ENCODE measurements around the gene BLVRB. TPM values are rescaled to one million over a fixed set of nuclear protein-coding genes. Genes with fewer than 3 reads are reported as not detected.

Gene BLVRB
- total RNA-seq, 1 experiment from 2014 or later: 113 TPM

DNA sequence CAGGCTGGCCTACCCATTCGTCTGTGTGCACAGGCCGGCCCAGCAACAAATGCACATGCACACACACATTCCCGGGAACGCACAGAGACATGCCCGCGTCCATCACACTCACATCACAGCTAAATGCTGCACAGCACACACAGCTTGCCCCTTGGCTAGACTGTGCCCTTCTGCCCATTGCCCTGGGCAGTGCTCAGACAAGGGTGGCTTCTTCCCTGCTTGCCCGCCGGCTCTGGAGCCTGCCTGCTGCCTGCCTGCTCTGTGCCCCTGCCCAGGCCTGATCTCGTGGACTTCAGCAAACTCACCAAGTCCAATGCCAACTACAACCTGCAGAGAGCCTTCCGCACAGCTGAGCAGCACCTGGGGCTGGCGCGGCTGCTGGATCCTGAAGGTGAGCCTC is 31.7 kb upstream of the BLVRB start:
- no peaks in the 10 kb centered on the region for H3K9me2 ChIP-seq (ENCODE audit: insufficient read depth)
- no peak overlapping the region for H2AFZ ChIP-seq (ENCODE audit: low read depth, low read length, poor library complexity, severe bottlenecking)
- TF ChIP-seq CBX3 (IDR thresholded peaks at IDR 0.05; ENCODE audit: low read depth) (no peak), REST (IDR thresholded peaks at IDR 0.05; ENCODE audit: low read depth) (no peak), EZH2 (IDR thresholded peaks at IDR 0.05) (no peak), SRF (IDR thresholded peaks at IDR 0.05; ENCODE audit: low read depth) (no peak), ZFX (IDR thresholded peaks at IDR 0.05) (no peak), JUND (IDR thresholded peaks at IDR 0.05) (no peak), SP1 (IDR thresholded peaks at IDR 0.05; ENCODE audit: low read depth) (no peak), POLR2AphosphoS5 (IDR thresholded peaks at IDR 0.05; ENCODE audit: low read depth, low read length) (no peak), ZNF274 (IDR thresholded peaks at IDR 0.05; ENCODE audit: low read depth, low read length) (no peak), FOSL1 (IDR thresholded peaks at IDR 0.05; ENCODE audit: low read depth) (no peak), RAD21 (IDR thresholded peaks at IDR 0.05; ENCODE audit: low read depth) (no peak)
- TF ChIP-seq, protein P1, sequence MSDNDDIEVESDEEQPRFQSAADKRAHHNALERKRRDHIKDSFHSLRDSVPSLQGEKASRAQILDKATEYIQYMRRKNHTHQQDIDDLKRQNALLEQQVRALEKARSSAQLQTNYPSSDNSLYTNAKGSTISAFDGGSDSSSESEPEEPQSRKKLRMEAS (IDR thresholded peaks at IDR 0.05): no peak
- TF ChIP-seq, protein P2, sequence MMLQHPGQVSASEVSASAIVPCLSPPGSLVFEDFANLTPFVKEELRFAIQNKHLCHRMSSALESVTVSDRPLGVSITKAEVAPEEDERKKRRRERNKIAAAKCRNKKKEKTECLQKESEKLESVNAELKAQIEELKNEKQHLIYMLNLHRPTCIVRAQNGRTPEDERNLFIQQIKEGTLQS (IDR thresholded peaks at IDR 0.05): no peak
- TF ChIP-seq, protein P3, sequence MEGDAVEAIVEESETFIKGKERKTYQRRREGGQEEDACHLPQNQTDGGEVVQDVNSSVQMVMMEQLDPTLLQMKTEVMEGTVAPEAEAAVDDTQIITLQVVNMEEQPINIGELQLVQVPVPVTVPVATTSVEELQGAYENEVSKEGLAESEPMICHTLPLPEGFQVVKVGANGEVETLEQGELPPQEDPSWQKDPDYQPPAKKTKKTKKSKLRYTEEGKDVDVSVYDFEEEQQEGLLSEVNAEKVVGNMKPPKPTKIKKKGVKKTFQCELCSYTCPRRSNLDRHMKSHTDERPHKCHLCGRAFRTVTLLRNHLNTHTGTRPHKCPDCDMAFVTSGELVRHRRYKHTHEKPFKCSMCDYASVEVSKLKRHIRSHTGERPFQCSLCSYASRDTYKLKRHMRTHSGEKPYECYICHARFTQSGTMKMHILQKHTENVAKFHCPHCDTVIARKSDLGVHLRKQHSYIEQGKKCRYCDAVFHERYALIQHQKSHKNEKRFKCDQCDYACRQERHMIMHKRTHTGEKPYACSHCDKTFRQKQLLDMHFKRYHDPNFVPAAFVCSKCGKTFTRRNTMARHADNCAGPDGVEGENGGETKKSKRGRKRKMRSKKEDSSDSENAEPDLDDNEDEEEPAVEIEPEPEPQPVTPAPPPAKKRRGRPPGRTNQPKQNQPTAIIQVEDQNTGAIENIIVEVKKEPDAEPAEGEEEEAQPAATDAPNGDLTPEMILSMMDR (IDR thresholded peaks at IDR 0.05 in 2 of 3, conservative IDR thresholded peaks at IDR 0.05 in 1 of 3; ENCODE audit: borderline replicate concordance in 1 of 3, insufficient read depth in 1 of 3, low read depth in 2 of 3, low read length in 2 of 3): no peak
- no peak overlapping the region for H3K4me3 ChIP-seq (replicated peaks in 1 of 2; ENCODE audit: low read depth in 1 of 2, low read length in 2 of 2)
- H3K4me2 ChIP-seq (ENCODE audit: low read length): no peak overlapping the region
- DNase-seq (ENCODE audit: low read depth, low spot score) (no peak), ATAC-seq (no peak)
- H3K27me3 ChIP-seq (ENCODE audit: insufficient read depth, low read length): peaks cover 5% of the 10 kb centered on the region
- POLR2A ChIA-PET: no interaction called here
- H3K4me1 ChIP-seq (ENCODE audit: control insufficient read depth in 1 of 2, insufficient read depth in 2 of 2, low read length in 2 of 2): no peaks in the 10 kb centered on the region
- H3K79me2 ChIP-seq (ENCODE audit: insufficient read depth, low read length): no peaks in the 10 kb centered on the region
- H3K36me3 ChIP-seq (ENCODE audit: control insufficient read depth in 1 of 2, insufficient read depth in 2 of 2, low read length in 2 of 2): no peaks in the 10 kb centered on the region
- RAD21 ChIA-PET (ENCODE audit: low non-redundant PET in 1 of 2, low total read pairs in 2 of 2, uncharacterized antibody in 2 of 2, unreplicated experiment in 2 of 2): no interaction called here
- no peaks in the 10 kb centered on the region for H4K20me1 ChIP-seq (ENCODE audit: insufficient read depth)
- no TSS peak for BruUV-seq (replicated peaks)
- H3K9me3 ChIP-seq (ENCODE audit: control insufficient read depth in 1 of 2, insufficient read depth in 1 of 2, low read depth in 1 of 2, low read length in 2 of 2): no peaks in the 10 kb centered on the region
- CTCF ChIA-PET: no interaction called here
- H3K9ac ChIP-seq (ENCODE audit: low read length): no peak overlapping the region
- intact Hi-C loops (cut with micrococcal nuclease): no loop called here
- H3K27ac ChIP-seq (ENCODE audit: low read depth, low read length): no peak overlapping the region
